Effector CD4-positive, alpha-beta T cell (primary cell): ENCODE results near the gene FRY.
"Not testable (repeated sequence)": the region's sequence is repeated elsewhere in the genome, so short reads cannot be mapped to it uniquely, and the experiment has no call there.

Experiments used
- DNase-seq: peaks from one replicate; pipeline ENCODE4 v3.0.0-alpha.2; 2020

Gene FRY

GRCh38 chr13:32044446-32044845 is 12.9 kb downstream of the FRY start:
- DNase-seq, result no peak

GRCh38 chr13:32045537-32045936 is 14.0 kb downstream of the FRY start:
- no peak for DNase-seq

- no peak for DNase-seq
Observed at GRCh38 chr13:32045982-32046785, 14.6 kb downstream of the FRY start.

GRCh38 chr13:32047088-32047487 is 15.5 kb downstream of the FRY start:
- no peak for DNase-seq

- no peak for DNase-seq
Observed at GRCh38 chr13:32047793-32048192, 16.2 kb downstream of the FRY start.

GRCh38 chr13:32048816-32049215 is 17.2 kb downstream of the FRY start:
- DNase-seq, result no peak

GRCh38 chr13:32051156-32051555 is 19.6 kb downstream of the FRY start:
- DNase-seq, result no peak

- no peak for DNase-seq
Observed at GRCh38 chr13:32056316-32056715, 24.7 kb downstream of the FRY start.

- DNase-seq, result not testable (repeated sequence)
Observed at GRCh38 chr13:32057325-32057724, 25.8 kb downstream of the FRY start.

- DNase-seq, result no peak
Observed at GRCh38 chr13:32059511-32059984, 28.0 kb downstream of the FRY start.

- no peak for DNase-seq
Observed at GRCh38 chr13:32060401-32060878, 28.9 kb downstream of the FRY start.

- no peak for DNase-seq
Observed at GRCh38 chr13:32063619-32064233, 32.2 kb downstream of the FRY start.

- no peak for DNase-seq
Observed at GRCh38 chr13:32067149-32067961, 35.8 kb downstream of the FRY start.

GRCh38 chr13:32068255-32068654 is 36.7 kb downstream of the FRY start:
- DNase-seq, result no peak

GRCh38 chr13:32073180-32073864 is 41.7 kb downstream of the FRY start:
- no peak for DNase-seq

- DNase-seq, result no peak
Observed at GRCh38 chr13:32075170-32075851, 43.7 kb downstream of the FRY start.

GRCh38 chr13:32079587-32079986 is 48.0 kb downstream of the FRY start:
- DNase-seq, result no peak

GRCh38 chr13:32080328-32080744 is 48.8 kb downstream of the FRY start:
- DNase-seq, result no peak

GRCh38 chr13:32081591-32081990 is 50.0 kb downstream of the FRY start:
- DNase-seq, result no peak

- DNase-seq, result no peak
Observed at GRCh38 chr13:32086366-32086765, 54.8 kb downstream of the FRY start.

- no peak for DNase-seq
Observed at GRCh38 chr13:32086791-32087441, 55.3 kb downstream of the FRY start.
